ENCODE data around the gene TSC2. TPM values are rescaled to one million over a fixed set of nuclear protein-coding genes. Genes with fewer than 3 reads are reported as not detected.

Gene TSC2
- total RNA-seq, 1 donor from 2014 or later = 88.3 TPM

GRCh38 chr16:2063861-2064260, 16.1 kb downstream of the TSC2 start:
- DNase-seq (ENCODE audit: low spot score) = no peak

- no peak for DNase-seq (ENCODE audit: low spot score)
Measured at GRCh38 chr16:2064368-2064945, 16.7 kb downstream of the TSC2 start.

- DNase-seq (ENCODE audit: low spot score) = no peak
Measured at GRCh38 chr16:2066139-2066538, 18.4 kb downstream of the TSC2 start.

- no peak for DNase-seq (ENCODE audit: low spot score)
Measured at GRCh38 chr16:2070576-2071453, 23.0 kb downstream of the TSC2 start.

GRCh38 chr16:2071454-2072202, 23.8 kb downstream of the TSC2 start:
- no peak for DNase-seq (ENCODE audit: low spot score)

- DNase-seq (ENCODE audit: low spot score) = no peak
Measured at GRCh38 chr16:2072926-2073325, 25.1 kb downstream of the TSC2 start.

- DNase-seq (ENCODE audit: low spot score) = no peak
Measured at GRCh38 chr16:2074071-2074470, 26.3 kb downstream of the TSC2 start.

GRCh38 chr16:2075631-2076030, 27.8 kb downstream of the TSC2 start:
- no peak for DNase-seq (ENCODE audit: low spot score)

GRCh38 chr16:2076072-2076865, 28.5 kb downstream of the TSC2 start:
- DNase-seq (ENCODE audit: low spot score) = no peak

- DNase-seq (ENCODE audit: low spot score) = no peak
Measured at GRCh38 chr16:2077016-2077415, 29.2 kb downstream of the TSC2 start.

GRCh38 chr16:2077696-2078095, 29.9 kb downstream of the TSC2 start:
- DNase-seq (ENCODE audit: low spot score) = no peak

- DNase-seq (ENCODE audit: low spot score) = no peak
Measured at GRCh38 chr16:2078096-2078495, 30.3 kb downstream of the TSC2 start.

GRCh38 chr16:2078691-2079090, 30.9 kb downstream of the TSC2 start:
- DNase-seq (ENCODE audit: low spot score) = no peak

GRCh38 chr16:2079311-2079800, 31.6 kb downstream of the TSC2 start:
- DNase-seq (ENCODE audit: low spot score) = no peak

- no peak for DNase-seq (ENCODE audit: low spot score)
Measured at GRCh38 chr16:2079991-2080390, 32.2 kb downstream of the TSC2 start.

GRCh38 chr16:2081201-2082084, 33.7 kb downstream of the TSC2 start:
- no peak for DNase-seq (ENCODE audit: low spot score)

GRCh38 chr16:2082171-2082982, 34.6 kb downstream of the TSC2 start:
- DNase-seq (ENCODE audit: low spot score) = no peak

GRCh38 chr16:2082983-2083364, 35.2 kb downstream of the TSC2 start:
- no peak for DNase-seq (ENCODE audit: low spot score)

GRCh38 chr16:2083409-2083808, 35.6 kb downstream of the TSC2 start:
- no peak for DNase-seq (ENCODE audit: low spot score)

Measured in mesenteric fat pad (tissue), 1 donor.